Loucy (cell line): ENCODE data around the gene AGGF1.
A peak's percentile ranks its signal among the peaks of the same experiment; 100 is the strongest.

Experiments
- H2AFZ ChIP-seq: fragments of 200-600 bp; sonication (generic); 2 replicates; pipeline ENCODE4 v1.6.0; 2016; ENCODE audit warnings: antibody characterized with exemption, mild to moderate bottlenecking, low read length, moderate library complexity
- H3F3A ChIP-seq: fragments of 200-600 bp; 2 replicates; pipeline ENCODE4 v1.6.0; 2016; ENCODE audit warnings: antibody characterized with exemption, low read depth, mild to moderate bottlenecking
- H3K27me3 ChIP-seq: fragments of 200-600 bp; sonication (generic); 2 replicates; pipeline ENCODE4 v1.6.1; 2014; ENCODE audit warnings: low read length, mild to moderate bottlenecking; ENCODE audit not compliant: insufficient read depth, poor library complexity, severe bottlenecking
- H3K36me3 ChIP-seq: fragments of 200-600 bp; sonication (generic); 2 replicates; pipeline ENCODE4 v1.6.1; 2016; ENCODE audit warnings: low read length; ENCODE audit not compliant: insufficient read depth
- H3K4me1 ChIP-seq: fragments of 200-600 bp; sonication (generic); 2 replicates; pipeline ENCODE4 v1.5.1; 2014; ENCODE audit warnings: low read length, mild to moderate bottlenecking; ENCODE audit not compliant: insufficient read depth, poor library complexity, severe bottlenecking
- H3K4me2 ChIP-seq: fragments of 200-600 bp; sonication (generic); 2 replicates; pipeline ENCODE4 v1.6.0; 2014; ENCODE audit warnings: antibody characterized with exemption, low read length, low read depth, mild to moderate bottlenecking; ENCODE audit not compliant: poor library complexity, severe bottlenecking
- H3K4me3 ChIP-seq: fragments of 200-600 bp; sonication (generic); 2 replicates; pipeline ENCODE4 v1.5.1; 2014; ENCODE audit warnings: low read length, mild to moderate bottlenecking, mixed read lengths; ENCODE audit not compliant: poor library complexity, severe bottlenecking
- H3K79me2 ChIP-seq: fragments of 200-600 bp; sonication (generic); 2 replicates; pipeline ENCODE4 v1.6.1; 2014; ENCODE audit warnings: low read length; ENCODE audit not compliant: insufficient read depth
- H3K9ac ChIP-seq: fragments of 200-600 bp; sonication (generic); 2 replicates; pipeline ENCODE4 v1.6.0; 2014; ENCODE audit warnings: mild to moderate bottlenecking, low read depth, low read length, moderate library complexity; ENCODE audit not compliant: poor library complexity, severe bottlenecking
- H3K9me2 ChIP-seq: fragments of 200-600 bp; sonication (generic); replicated peaks from 2 replicates; pipeline ENCODE4 v1.6.1; 2016; ENCODE audit warnings: low read depth, low read length, mixed read lengths
- H3K9me3 ChIP-seq: fragments of 200-600 bp; sonication (generic); 2 replicates; pipeline ENCODE4 v1.6.1; 2014; ENCODE audit warnings: mild to moderate bottlenecking, antibody characterized with exemption, low read length, low read depth; ENCODE audit not compliant: insufficient read depth
- H4K20me1 ChIP-seq: fragments of 200-600 bp; sonication (generic); 2 replicates; pipeline ENCODE4 v1.6.0; 2014; ENCODE audit warnings: antibody characterized with exemption, low read length, mild to moderate bottlenecking; ENCODE audit not compliant: insufficient read depth, poor library complexity, severe bottlenecking
- CTCF ChIP-seq: fragments of 200-600 bp; sonication (generic); conservative IDR thresholded peaks from 2 replicates; pipeline ENCODE4 v1.5.1; 2014; ENCODE audit warnings: mild to moderate bottlenecking, antibody characterized with exemption, low read length
- EZH2phosphoT487 ChIP-seq: fragments of 200-600 bp; IDR thresholded peaks from 2 replicates; pipeline ENCODE4 v1.6.1; 2018; ENCODE audit warnings: antibody characterized with exemption, mild to moderate bottlenecking, moderate library complexity, borderline replicate concordance

AGGF1 gene

GRCh38 chr5:77031891-77032290 lies 1.7 kb downstream of the AGGF1 start:
- no peaks in the 10 kb centered on the region for H3F3A ChIP-seq
- no peak overlapping the region for H2AFZ ChIP-seq
- H3K4me3 ChIP-seq = peak overlapping the region; percentile 84
- peaks cover 24% of the 10 kb centered on the region for H3K79me2 ChIP-seq
- H3K9me3 ChIP-seq = peaks cover 18% of the 10 kb centered on the region; the same call in 1 of the 2 replicates
- peaks cover 32% of the 10 kb centered on the region for H3K4me1 ChIP-seq
- H3K4me2 ChIP-seq = peak overlapping the region; percentile 98
- H4K20me1 ChIP-seq = peaks cover 16% of the 10 kb centered on the region
- peaks cover 24% of the 10 kb centered on the region for H3K27me3 ChIP-seq
- H3K9ac ChIP-seq = peak overlapping the region; percentile 97
- TF ChIP-seq CTCF = no peak
- no peak for TF ChIP-seq EZH2phosphoT487
- peaks cover 14% of the 10 kb centered on the region; the same call in 1 of the 2 replicates for H3K36me3 ChIP-seq
- H3K9me2 ChIP-seq = no peaks in the 10 kb centered on the region

- H3K9me2 ChIP-seq = no peaks in the 10 kb centered on the region
- peaks cover 32% of the 10 kb centered on the region for H3K4me1 ChIP-seq
- peak overlapping the region; percentile 84 for H3K4me3 ChIP-seq
- H3K9ac ChIP-seq = peak overlapping the region; percentile 33
- H3K9me3 ChIP-seq = peaks cover 18% of the 10 kb centered on the region; the same call in 1 of the 2 replicates
- H3K79me2 ChIP-seq = peaks cover 24% of the 10 kb centered on the region
- peaks cover 16% of the 10 kb centered on the region for H3K27me3 ChIP-seq
- peak overlapping the region; percentile 98 for H3K4me2 ChIP-seq
- H3F3A ChIP-seq = no peaks in the 10 kb centered on the region
- peaks cover 21% of the 10 kb centered on the region; the same call in 1 of the 2 replicates for H3K36me3 ChIP-seq
- no peak for TF ChIP-seq EZH2phosphoT487
- TF ChIP-seq CTCF = no peak
- H4K20me1 ChIP-seq = peaks cover 16% of the 10 kb centered on the region
- H2AFZ ChIP-seq = no peak overlapping the region
Measured at GRCh38 chr5:77032635-77033034, 2.4 kb downstream of the AGGF1 start.

- Histone ChIP-seq H3K4me2 (peak overlapping the region; percentile 98), H3K79me2 (peaks cover 24% of the 10 kb centered on the region), H3K27me3 (peaks cover 9% of the 10 kb centered on the region), H3K9me2 (no peaks in the 10 kb centered on the region), H2AFZ (no peak overlapping the region), H3F3A (no peaks in the 10 kb centered on the region), H3K4me1 (peaks cover 32% of the 10 kb centered on the region), H3K9ac (peak overlapping the region; percentile 33), H4K20me1 (peaks cover 16% of the 10 kb centered on the region), H3K4me3 (peak overlapping the region; percentile 84), H3K36me3 (peaks cover 26% of the 10 kb centered on the region; the same call in 1 of the 2 replicates), H3K9me3 (peaks cover 16% of the 10 kb centered on the region; the same call in 1 of the 2 replicates)
- TF ChIP-seq CTCF (no peak), EZH2phosphoT487 (no peak)
Measured at GRCh38 chr5:77033338-77033737, 3.1 kb downstream of the AGGF1 start.
